Epithelial cell of proximal tubule (primary cell): ENCODE data around the gene MRPL49. TPM values are rescaled to one million over a fixed set of nuclear protein-coding genes. Genes with fewer than 3 reads are reported as not detected.

Experiments
- DNase-seq: peaks from one replicate; pipeline ENCODE4 v3.0.0-alpha.2; 2011; ENCODE audit warnings: low read depth
- H3K4me3 ChIP-seq: 2 replicates; pipeline ENCODE4 v1.5.1; 2011; ENCODE audit warnings: low read depth, mild to moderate bottlenecking, low read length
- total RNA-seq: library from RNA; depleted of rRNA; stranded (reverse); fragments of >200 nt; gene quantifications from 2 replicates; pipeline ENCODE4 v1.2.3, GENCODE V29; 2015
- TF ChIP-seq, protein P1 (sequence below): conservative IDR thresholded peaks from 2 replicates; pipeline ENCODE4 v1.5.1; 2012; ENCODE audit warnings: low read depth, mild to moderate bottlenecking, low read length

Gene MRPL49
- total RNA-seq: 77.5 and 126 TPM in 2 replicates

GRCh38 chr11:65121865-65122696 is at the start of gene MRPL49, which contains the start of gene FAU:
Gene MRPL49, plus strand, starts transcription at chr11:65122321. Its CDS starts 26 bp downstream, at chr11:65122347.
Gene FAU, minus strand, starts transcription at chr11:65122134. Its CDS starts 321 bp downstream, at chr11:65121813.
- peak within 1 kb of the TSS; percentile 80 for H3K4me3 ChIP-seq
- no peak for DNase-seq
- TF ChIP-seq, protein P1, sequence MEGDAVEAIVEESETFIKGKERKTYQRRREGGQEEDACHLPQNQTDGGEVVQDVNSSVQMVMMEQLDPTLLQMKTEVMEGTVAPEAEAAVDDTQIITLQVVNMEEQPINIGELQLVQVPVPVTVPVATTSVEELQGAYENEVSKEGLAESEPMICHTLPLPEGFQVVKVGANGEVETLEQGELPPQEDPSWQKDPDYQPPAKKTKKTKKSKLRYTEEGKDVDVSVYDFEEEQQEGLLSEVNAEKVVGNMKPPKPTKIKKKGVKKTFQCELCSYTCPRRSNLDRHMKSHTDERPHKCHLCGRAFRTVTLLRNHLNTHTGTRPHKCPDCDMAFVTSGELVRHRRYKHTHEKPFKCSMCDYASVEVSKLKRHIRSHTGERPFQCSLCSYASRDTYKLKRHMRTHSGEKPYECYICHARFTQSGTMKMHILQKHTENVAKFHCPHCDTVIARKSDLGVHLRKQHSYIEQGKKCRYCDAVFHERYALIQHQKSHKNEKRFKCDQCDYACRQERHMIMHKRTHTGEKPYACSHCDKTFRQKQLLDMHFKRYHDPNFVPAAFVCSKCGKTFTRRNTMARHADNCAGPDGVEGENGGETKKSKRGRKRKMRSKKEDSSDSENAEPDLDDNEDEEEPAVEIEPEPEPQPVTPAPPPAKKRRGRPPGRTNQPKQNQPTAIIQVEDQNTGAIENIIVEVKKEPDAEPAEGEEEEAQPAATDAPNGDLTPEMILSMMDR: no peak

DNA sequence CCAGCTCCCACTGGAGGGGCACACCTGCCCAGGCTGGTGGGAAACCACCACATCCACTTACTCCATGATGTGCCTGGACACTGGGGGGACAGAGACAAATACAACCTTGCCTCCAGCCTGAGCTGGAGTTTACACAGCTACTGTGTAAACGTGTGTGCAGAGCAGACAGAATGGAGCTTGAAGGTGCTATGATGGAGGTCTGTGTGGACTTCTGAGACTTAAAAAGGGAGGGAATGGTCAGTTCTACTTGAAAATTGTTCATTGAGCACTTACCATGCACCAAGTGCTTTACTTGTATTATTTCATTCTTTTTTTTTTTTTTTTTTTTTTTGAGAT is 49.5 kb upstream of the MRPL49 start:
- DNase-seq: no peak
- TF ChIP-seq, protein P1: no peak
- H3K4me3 ChIP-seq: no peak overlapping the region

DNA sequence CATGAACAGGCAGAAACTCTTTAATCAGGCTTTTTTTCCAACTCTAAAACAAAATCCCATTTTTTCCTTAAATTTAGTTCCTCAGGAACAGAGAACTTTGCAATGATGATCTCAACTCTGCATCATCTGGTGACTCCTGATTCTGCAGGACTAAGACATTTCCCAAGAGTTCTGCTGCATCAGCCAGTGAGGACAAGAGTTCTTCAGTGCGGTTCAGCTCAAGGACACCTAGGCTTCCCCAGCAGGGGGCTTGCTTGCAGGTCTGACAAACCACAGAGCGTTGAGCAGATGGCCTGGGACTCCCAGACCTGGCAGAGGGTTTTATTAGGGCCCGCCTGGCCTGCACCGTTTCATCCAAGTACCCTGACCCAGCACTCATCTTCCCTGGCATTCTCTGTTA is 44.7 kb upstream of the MRPL49 start:
- TF ChIP-seq, protein P1: no peak
- DNase-seq: no peak
- H3K4me3 ChIP-seq: no peak overlapping the region

DNA sequence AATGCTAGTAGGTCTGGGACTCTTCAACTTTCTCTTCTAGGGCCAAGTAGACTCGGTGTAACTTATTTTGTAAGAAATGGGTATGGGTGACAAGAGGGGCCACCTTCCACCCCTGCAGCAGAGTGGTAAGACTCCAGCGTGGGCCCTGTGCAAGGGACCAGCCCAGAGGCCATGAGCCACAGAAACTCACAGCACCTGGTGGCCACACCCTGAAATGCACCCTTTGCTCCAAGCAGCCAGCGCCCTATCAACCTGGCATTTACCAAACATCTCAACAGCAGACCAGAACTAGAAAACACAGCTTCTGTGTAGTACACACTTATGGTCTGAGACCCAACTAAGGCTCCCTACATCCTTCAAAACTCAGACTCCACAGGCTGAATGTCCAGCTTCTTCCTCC is 44.0 kb upstream of the MRPL49 start:
- H3K4me3 ChIP-seq: no peak overlapping the region
- TF ChIP-seq, protein P1: peak; percentile 70
- DNase-seq: no peak

GRCh38 chr11:65078786-65079342 is 43.3 kb upstream of the MRPL49 start:
- TF ChIP-seq, protein P1: no peak
- DNase-seq: no peak
- no peak overlapping the region for H3K4me3 ChIP-seq

- TF ChIP-seq, protein P1: no peak
- H3K4me3 ChIP-seq: peak overlapping the region; percentile 81
- DNase-seq: no peak
Measured at GRCh38 chr11:65083134-65083833, 38.8 kb upstream of the MRPL49 start.
